ENCODE data around the gene RNF224.

RNF224 gene

DNA sequence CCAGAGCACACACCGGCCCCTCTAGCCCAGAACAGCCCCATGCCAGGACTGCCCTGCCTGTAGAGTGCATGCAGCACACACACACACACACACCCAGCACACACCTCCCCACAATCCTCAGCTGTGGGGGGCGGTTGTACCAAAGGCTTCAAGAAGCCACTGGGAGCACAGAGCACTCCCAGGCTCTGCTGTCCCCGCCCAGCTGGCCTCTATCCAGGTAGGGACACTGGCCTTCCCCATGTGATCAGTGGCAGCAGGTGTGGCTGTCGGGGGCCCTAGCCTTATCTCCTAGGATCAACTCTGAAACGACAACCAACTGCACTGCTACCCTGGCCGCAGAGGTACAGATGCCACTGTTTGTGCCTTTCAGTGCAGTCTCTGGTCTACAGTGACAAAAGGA lies 40.9 kb upstream of the RNF224 start:
- no peaks in the 10 kb centered on the region for H3K27me3 ChIP-seq (ENCODE audit: control insufficient read depth, insufficient read depth, low read length)
- peaks cover 51% of the 10 kb centered on the region for H3K36me3 ChIP-seq (ENCODE audit: insufficient read depth, low read length)
- no peak overlapping the region for H3K9ac ChIP-seq (ENCODE audit: low read depth, low read length)
- H3K4me2 ChIP-seq (ENCODE audit: low read length) = peak overlapping the region; percentile 91
- H3K4me3 ChIP-seq (ENCODE audit: low read length) = no peak overlapping the region
- peaks cover 25% of the 10 kb centered on the region for H3K4me1 ChIP-seq (ENCODE audit: control insufficient read depth, insufficient read depth, low read length)
- no peaks in the 10 kb centered on the region for H3K9me3 ChIP-seq (replicated peaks; ENCODE audit: low read length)

GRCh38 chr9:137187386-137187785 lies 39.9 kb upstream of the RNF224 start:
- H3K4me1 ChIP-seq (ENCODE audit: control insufficient read depth, insufficient read depth, low read length) = peaks cover 25% of the 10 kb centered on the region
- H3K4me2 ChIP-seq (ENCODE audit: low read length) = peak overlapping the region; percentile 91
- H3K9ac ChIP-seq (ENCODE audit: low read depth, low read length) = peak overlapping the region; percentile 95
- H3K9me3 ChIP-seq (replicated peaks; ENCODE audit: low read length) = no peaks in the 10 kb centered on the region
- H3K36me3 ChIP-seq (ENCODE audit: insufficient read depth, low read length) = peaks cover 55% of the 10 kb centered on the region
- H3K4me3 ChIP-seq (ENCODE audit: low read length) = peak overlapping the region; percentile 95
- H3K27me3 ChIP-seq (ENCODE audit: control insufficient read depth, insufficient read depth, low read length) = no peaks in the 10 kb centered on the region

DNA sequence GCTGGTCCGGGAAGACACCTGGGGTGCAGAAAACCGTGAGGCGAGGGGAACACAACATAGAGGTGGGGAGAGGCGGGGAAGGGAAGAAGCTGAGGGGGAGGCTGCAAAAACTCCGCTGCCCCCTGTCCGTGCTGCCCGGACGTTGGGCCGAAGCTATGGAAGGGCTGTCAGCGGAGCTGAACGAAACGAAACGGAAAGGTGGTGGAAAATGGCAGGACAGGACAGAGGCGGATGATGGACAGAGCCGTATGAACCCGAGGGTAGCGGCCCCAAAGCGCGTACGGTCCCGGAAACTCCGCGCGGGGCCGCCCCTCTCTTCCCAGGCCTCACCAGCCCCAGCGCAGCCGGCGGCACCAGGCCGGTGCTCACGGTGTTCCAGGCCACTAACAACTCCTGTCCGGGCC lies 39.2 kb upstream of the RNF224 start:
- peaks cover 53% of the 10 kb centered on the region for H3K36me3 ChIP-seq (ENCODE audit: insufficient read depth, low read length)
- peaks cover 25% of the 10 kb centered on the region for H3K4me1 ChIP-seq (ENCODE audit: control insufficient read depth, insufficient read depth, low read length)
- peak overlapping the region; percentile 95 for H3K4me3 ChIP-seq (ENCODE audit: low read length)
- no peaks in the 10 kb centered on the region for H3K27me3 ChIP-seq (ENCODE audit: control insufficient read depth, insufficient read depth, low read length)
- peak overlapping the region; percentile 95 for H3K9ac ChIP-seq (ENCODE audit: low read depth, low read length)
- H3K9me3 ChIP-seq (replicated peaks; ENCODE audit: low read length) = no peaks in the 10 kb centered on the region
- peak overlapping the region; percentile 91 for H3K4me2 ChIP-seq (ENCODE audit: low read length)

GRCh38 chr9:137188490-137189296 lies 38.6 kb upstream of the RNF224 start, which contains the start of the genes ANAPC2 and SSNA1:
Gene ANAPC2, minus strand, starts transcription at chr9:137188560. Its CDS starts 28 bp downstream, at chr9:137188532.
Gene SSNA1, plus strand, starts transcription at chr9:137188676. Its CDS starts 51 bp downstream, at chr9:137188727.
- no peaks in the 10 kb centered on the region for H3K27me3 ChIP-seq (ENCODE audit: control insufficient read depth, insufficient read depth, low read length)
- H3K9me3 ChIP-seq (replicated peaks; ENCODE audit: low read length) = no peaks in the 10 kb centered on the region
- H3K4me2 ChIP-seq (ENCODE audit: low read length) = peak within 1 kb of the TSS; percentile 94
- H3K36me3 ChIP-seq (ENCODE audit: insufficient read depth, low read length) = peaks cover 47% of the 10 kb centered on the region
- H3K4me3 ChIP-seq (ENCODE audit: low read length) = peak within 1 kb of the TSS; percentile 95
- H3K9ac ChIP-seq (ENCODE audit: low read depth, low read length) = peak within 1 kb of the TSS; percentile 95
- H3K4me1 ChIP-seq (ENCODE audit: control insufficient read depth, insufficient read depth, low read length) = peaks cover 25% of the 10 kb centered on the region

GRCh38 chr9:137189297-137190295 lies 37.7 kb upstream of the RNF224 start:
- H3K4me1 ChIP-seq (ENCODE audit: control insufficient read depth, insufficient read depth, low read length) = peaks cover 25% of the 10 kb centered on the region

GRCh38 chr9:137190315-137190856 lies 36.9 kb upstream of the RNF224 start:
- Histone ChIP-seq H3K27me3 (ENCODE audit: control insufficient read depth, insufficient read depth, low read length) (no peaks in the 10 kb centered on the region), H3K36me3 (ENCODE audit: insufficient read depth, low read length) (peaks cover 35% of the 10 kb centered on the region), H3K4me3 (ENCODE audit: low read length) (peak overlapping the region; percentile 95), H3K9me3 (replicated peaks; ENCODE audit: low read length) (no peaks in the 10 kb centered on the region), H3K4me2 (ENCODE audit: low read length) (peak overlapping the region; percentile 94), H3K9ac (ENCODE audit: low read depth, low read length) (peak overlapping the region; percentile 95), H3K4me1 (ENCODE audit: control insufficient read depth, insufficient read depth, low read length) (peaks cover 25% of the 10 kb centered on the region)

More at GRCh38 chr9:137189297-137190295, 37.7 kb upstream of the RNF224 start:
- Histone ChIP-seq H3K36me3 (ENCODE audit: insufficient read depth, low read length) (peaks cover 38% of the 10 kb centered on the region), H3K27me3 (ENCODE audit: control insufficient read depth, insufficient read depth, low read length) (no peaks in the 10 kb centered on the region), H3K9ac (ENCODE audit: low read depth, low read length) (peak overlapping the region; percentile 95), H3K4me2 (ENCODE audit: low read length) (peak overlapping the region; percentile 94), H3K9me3 (replicated peaks; ENCODE audit: low read length) (no peaks in the 10 kb centered on the region), H3K4me3 (ENCODE audit: low read length) (peak overlapping the region; percentile 95)

GRCh38 chr9:137191245-137191644 lies 36.1 kb upstream of the RNF224 start:
- Histone ChIP-seq H3K9ac (ENCODE audit: low read depth, low read length) (no peak overlapping the region), H3K4me1 (ENCODE audit: control insufficient read depth, insufficient read depth, low read length) (peaks cover 25% of the 10 kb centered on the region), H3K27me3 (ENCODE audit: control insufficient read depth, insufficient read depth, low read length) (no peaks in the 10 kb centered on the region), H3K4me2 (ENCODE audit: low read length) (no peak overlapping the region), H3K9me3 (replicated peaks; ENCODE audit: low read length) (no peaks in the 10 kb centered on the region), H3K4me3 (ENCODE audit: low read length) (no peak overlapping the region), H3K36me3 (ENCODE audit: insufficient read depth, low read length) (peaks cover 27% of the 10 kb centered on the region)

DNA sequence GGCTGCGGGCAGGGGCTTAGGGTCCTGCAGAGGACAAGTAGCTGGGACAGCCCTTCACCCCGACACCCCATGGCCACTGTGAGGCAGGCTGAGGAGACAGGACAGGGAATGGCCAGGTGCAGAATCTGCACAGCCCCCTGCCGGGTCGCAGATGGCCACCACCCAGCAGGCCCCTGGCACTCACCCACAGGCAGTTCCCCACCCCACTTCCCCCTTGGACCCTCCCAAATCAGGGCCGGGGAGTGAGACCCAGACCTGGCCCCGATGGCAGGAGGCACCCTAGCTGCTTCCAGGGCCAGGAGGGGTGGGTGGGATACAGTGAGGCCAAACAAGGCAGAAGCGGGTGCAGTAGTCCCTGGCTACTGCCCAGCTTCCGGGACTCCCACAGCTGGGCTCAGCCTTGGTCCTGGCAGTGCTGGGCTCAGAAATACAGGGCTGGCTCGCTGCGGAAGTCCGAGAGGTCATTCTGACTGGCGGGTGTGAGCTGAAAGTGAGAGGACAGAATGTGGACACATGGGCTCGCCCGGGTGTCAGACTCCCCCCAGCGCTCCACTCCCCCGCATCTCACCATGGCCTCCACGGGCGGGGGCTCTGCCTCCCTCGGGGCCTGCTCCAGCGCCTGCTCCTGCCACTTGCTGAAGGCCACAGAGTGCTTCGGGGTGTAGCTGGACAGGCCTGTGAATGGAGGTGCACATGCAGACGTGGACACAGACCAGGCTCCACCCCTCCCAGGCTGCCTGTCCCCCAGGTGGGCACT lies 35.4 kb upstream of the RNF224 start:
- H3K36me3 ChIP-seq (ENCODE audit: insufficient read depth, low read length) = peaks cover 27% of the 10 kb centered on the region
- no peak overlapping the region for H3K4me2 ChIP-seq (ENCODE audit: low read length)

GRCh38 chr9:137192448-137192780 lies 34.9 kb upstream of the RNF224 start:
- Histone ChIP-seq H3K9ac (ENCODE audit: low read depth, low read length) (no peak overlapping the region), H3K36me3 (ENCODE audit: insufficient read depth, low read length) (peaks cover 27% of the 10 kb centered on the region), H3K9me3 (replicated peaks; ENCODE audit: low read length) (no peaks in the 10 kb centered on the region), H3K4me2 (ENCODE audit: low read length) (no peak overlapping the region), H3K27me3 (ENCODE audit: control insufficient read depth, insufficient read depth, low read length) (no peaks in the 10 kb centered on the region), H3K4me1 (ENCODE audit: control insufficient read depth, insufficient read depth, low read length) (peaks cover 14% of the 10 kb centered on the region), H3K4me3 (ENCODE audit: low read length) (no peak overlapping the region)

More for the DNA sequence above, 35.4 kb upstream of the RNF224 start:
- H3K4me3 ChIP-seq (ENCODE audit: low read length) = no peak overlapping the region
- H3K9ac ChIP-seq (ENCODE audit: low read depth, low read length) = no peak overlapping the region
- no peaks in the 10 kb centered on the region for H3K27me3 ChIP-seq (ENCODE audit: control insufficient read depth, insufficient read depth, low read length)
- H3K9me3 ChIP-seq (replicated peaks; ENCODE audit: low read length) = no peaks in the 10 kb centered on the region
- H3K4me1 ChIP-seq (ENCODE audit: control insufficient read depth, insufficient read depth, low read length) = peaks cover 20% of the 10 kb centered on the region

DNA sequence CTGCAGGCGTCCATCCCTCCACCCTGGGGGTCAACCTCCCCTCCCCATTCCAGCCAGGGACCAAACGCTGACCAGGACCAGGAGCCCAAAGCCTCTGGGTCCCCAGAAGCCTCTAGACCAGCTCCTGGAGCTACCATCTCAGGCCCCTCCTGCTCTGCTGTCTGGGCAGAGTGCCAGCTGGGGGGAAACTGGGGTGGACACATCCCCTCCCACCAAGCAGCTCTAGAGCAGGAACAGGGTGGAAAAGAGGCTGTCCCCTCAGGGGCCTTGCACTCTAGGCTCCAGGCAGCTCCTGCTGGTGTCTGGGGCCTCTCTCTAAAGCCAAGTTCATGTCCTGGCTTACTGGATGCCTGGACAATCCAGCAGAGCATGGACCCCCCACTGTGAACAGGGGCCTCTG lies 34.4 kb upstream of the RNF224 start:
- Histone ChIP-seq H3K4me2 (ENCODE audit: low read length) (no peak overlapping the region), H3K9ac (ENCODE audit: low read depth, low read length) (no peak overlapping the region), H3K36me3 (ENCODE audit: insufficient read depth, low read length) (peaks cover 27% of the 10 kb centered on the region), H3K27me3 (ENCODE audit: control insufficient read depth, insufficient read depth, low read length) (no peaks in the 10 kb centered on the region), H3K4me3 (ENCODE audit: low read length) (no peak overlapping the region), H3K4me1 (ENCODE audit: control insufficient read depth, insufficient read depth, low read length) (peaks cover 14% of the 10 kb centered on the region), H3K9me3 (replicated peaks; ENCODE audit: low read length) (no peaks in the 10 kb centered on the region)

Data from skeletal muscle satellite cell (primary cell).